Stomach (tissue), 4 donors: ENCODE results near the gene CLEC2A.

Experiments used
- POLR2A ChIP-seq, 4 donors: fragments of 450-650 bp; IDR thresholded peaks; one replicate each; pipeline ENCODE4 v1.6.1; 2016; ENCODE audit warnings: antibody characterized with exemption in 4 of 4, control low read depth in 2 of 4, mild to moderate bottlenecking in 1 of 4, moderate library complexity in 1 of 4
- POLR2AphosphoS5 ChIP-seq, 3 donors: sonication (generic); formaldehyde crosslinking; IDR thresholded peaks; one replicate each; pipeline ENCODE4 v1.6.1; 2016; ENCODE audit warnings: antibody characterized with exemption in 3 of 3

GRCh38 chr12:9947674-9948073 lies 15.5 kb upstream of the CLEC2A start:
- no peak for TF ChIP-seq POLR2AphosphoS5 (IDR thresholded peaks at IDR 0.05)
- no peak for TF ChIP-seq POLR2A (IDR thresholded peaks at IDR 0.05)
